Parathyroid adenoma (tissue), 2 donors: ENCODE results near the gene STK10.

Source experiments
- H2AFZ ChIP-seq: fragments of 300-600 bp; sonication (generic); one replicate; pipeline ENCODE4 v1.7.0; 2017; ENCODE audit warnings: antibody characterized with exemption, mild to moderate bottlenecking
- H3K27ac ChIP-seq: fragments of 300-600 bp; sonication (generic); one replicate; pipeline ENCODE4 v1.7.0; 2017
- H3K27me3 ChIP-seq: fragments of 300-600 bp; sonication (generic); one replicate; pipeline ENCODE4 v1.7.0; 2017; ENCODE audit warnings: low read length; ENCODE audit not compliant: control insufficient read depth, insufficient read depth
- H3K36me3 ChIP-seq: fragments of 300-600 bp; sonication (generic); one replicate; pipeline ENCODE4 v1.7.0; 2017; ENCODE audit warnings: low read length; ENCODE audit not compliant: control insufficient read depth, insufficient read depth
- H3K4me1 ChIP-seq: fragments of 300-600 bp; sonication (generic); one replicate; pipeline ENCODE4 v1.7.0; 2017; ENCODE audit warnings: control low read depth
- H3K4me2 ChIP-seq: fragments of 300-600 bp; sonication (generic); one replicate; pipeline ENCODE4 v1.7.0; 2017; ENCODE audit warnings: low read length
- H3K4me3 ChIP-seq: fragments of 300-600 bp; sonication (generic); one replicate; pipeline ENCODE4 v1.7.0; 2017; ENCODE audit warnings: low read depth, low read length
- H3K79me2 ChIP-seq: fragments of 300-600 bp; sonication (generic); one replicate; pipeline ENCODE4 v1.7.0; 2017; ENCODE audit warnings: control low read depth
- H3K9ac ChIP-seq: fragments of 300-600 bp; sonication (generic); one replicate; pipeline ENCODE4 v1.7.0; 2017; ENCODE audit warnings: mild to moderate bottlenecking
- H3K9me3 ChIP-seq: fragments of 300-600 bp; sonication (generic); one replicate; pipeline ENCODE4 v1.7.0; 2017; ENCODE audit warnings: low read length; ENCODE audit not compliant: control insufficient read depth
- TF ChIP-seq, protein P1 (sequence below): fragments of 300-600 bp; sonication (generic); IDR thresholded peaks from one replicate; pipeline ENCODE4 v1.7.0; 2017; ENCODE audit warnings: antibody characterized with exemption, mild to moderate bottlenecking
- donor health status: primary hyperparathyroidism.

The STK10 gene

DNA sequence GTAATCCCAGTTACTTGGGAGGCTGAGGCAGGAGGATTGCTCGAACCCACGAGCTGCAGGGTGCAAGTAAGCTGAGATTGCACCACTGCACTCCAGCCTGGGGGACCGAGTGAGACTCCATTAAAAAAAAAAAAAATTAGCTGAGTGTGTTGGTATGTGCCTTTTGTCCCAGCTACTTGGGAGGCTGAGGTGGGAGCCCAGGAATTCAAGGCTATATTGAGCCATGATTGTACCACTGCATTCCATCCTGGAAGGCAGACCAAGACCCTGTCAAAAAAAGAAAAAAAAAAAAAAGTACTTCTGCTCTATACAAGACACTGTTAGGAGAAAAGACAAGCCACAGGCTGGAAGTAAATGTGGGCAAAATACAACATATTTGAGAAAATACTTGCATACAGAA lies 113.1 kb downstream of the STK10 start:
- no peaks in the 10 kb centered on the region for H3K27me3 ChIP-seq
- H3K36me3 ChIP-seq = no peaks in the 10 kb centered on the region
- no peak overlapping the region for H2AFZ ChIP-seq
- TF ChIP-seq, protein P1, sequence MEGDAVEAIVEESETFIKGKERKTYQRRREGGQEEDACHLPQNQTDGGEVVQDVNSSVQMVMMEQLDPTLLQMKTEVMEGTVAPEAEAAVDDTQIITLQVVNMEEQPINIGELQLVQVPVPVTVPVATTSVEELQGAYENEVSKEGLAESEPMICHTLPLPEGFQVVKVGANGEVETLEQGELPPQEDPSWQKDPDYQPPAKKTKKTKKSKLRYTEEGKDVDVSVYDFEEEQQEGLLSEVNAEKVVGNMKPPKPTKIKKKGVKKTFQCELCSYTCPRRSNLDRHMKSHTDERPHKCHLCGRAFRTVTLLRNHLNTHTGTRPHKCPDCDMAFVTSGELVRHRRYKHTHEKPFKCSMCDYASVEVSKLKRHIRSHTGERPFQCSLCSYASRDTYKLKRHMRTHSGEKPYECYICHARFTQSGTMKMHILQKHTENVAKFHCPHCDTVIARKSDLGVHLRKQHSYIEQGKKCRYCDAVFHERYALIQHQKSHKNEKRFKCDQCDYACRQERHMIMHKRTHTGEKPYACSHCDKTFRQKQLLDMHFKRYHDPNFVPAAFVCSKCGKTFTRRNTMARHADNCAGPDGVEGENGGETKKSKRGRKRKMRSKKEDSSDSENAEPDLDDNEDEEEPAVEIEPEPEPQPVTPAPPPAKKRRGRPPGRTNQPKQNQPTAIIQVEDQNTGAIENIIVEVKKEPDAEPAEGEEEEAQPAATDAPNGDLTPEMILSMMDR = no peak
- H3K79me2 ChIP-seq = no peaks in the 10 kb centered on the region
- no peaks in the 10 kb centered on the region for H3K9me3 ChIP-seq
- H3K9ac ChIP-seq = no peak overlapping the region
- H3K4me3 ChIP-seq = no peak overlapping the region
- H3K4me2 ChIP-seq = no peak overlapping the region
- H3K27ac ChIP-seq = no peak overlapping the region
- no peaks in the 10 kb centered on the region for H3K4me1 ChIP-seq

DNA sequence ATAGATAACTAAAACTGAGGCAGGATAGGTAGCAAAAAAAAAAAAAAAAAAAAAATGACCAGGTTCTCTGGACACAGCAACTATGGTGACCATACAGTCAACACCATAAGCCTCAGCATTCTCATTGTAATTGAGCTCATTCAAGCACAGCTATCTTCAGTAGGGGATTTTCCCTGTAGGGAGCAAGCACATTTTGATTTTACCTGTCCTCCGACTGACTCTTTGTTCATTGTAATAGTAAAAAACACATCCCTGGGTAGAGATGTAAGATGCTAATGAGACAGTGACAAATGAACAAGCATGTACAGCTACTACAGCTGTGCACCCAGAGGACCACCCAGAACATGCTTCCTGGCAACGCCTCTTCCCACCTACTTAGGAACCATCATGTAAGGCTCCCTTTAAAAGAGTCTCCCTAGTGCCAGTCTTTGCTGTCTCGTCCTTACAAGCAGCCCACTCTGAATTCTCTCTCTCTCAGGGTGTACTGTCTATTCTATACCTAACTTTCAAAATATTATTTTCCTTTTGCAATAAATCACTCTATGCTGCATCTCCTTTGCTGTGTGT lies 116.6 kb downstream of the STK10 start:
- no peaks in the 10 kb centered on the region for H3K27me3 ChIP-seq
- no peak overlapping the region for H3K4me3 ChIP-seq
- no peak overlapping the region for H2AFZ ChIP-seq
- H3K79me2 ChIP-seq = no peaks in the 10 kb centered on the region
- no peaks in the 10 kb centered on the region for H3K9me3 ChIP-seq
- H3K36me3 ChIP-seq = no peaks in the 10 kb centered on the region
- H3K4me2 ChIP-seq = no peak overlapping the region
- no peaks in the 10 kb centered on the region for H3K4me1 ChIP-seq
- TF ChIP-seq, protein P1 = no peak
- H3K27ac ChIP-seq = no peak overlapping the region
- no peak overlapping the region for H3K9ac ChIP-seq

DNA sequence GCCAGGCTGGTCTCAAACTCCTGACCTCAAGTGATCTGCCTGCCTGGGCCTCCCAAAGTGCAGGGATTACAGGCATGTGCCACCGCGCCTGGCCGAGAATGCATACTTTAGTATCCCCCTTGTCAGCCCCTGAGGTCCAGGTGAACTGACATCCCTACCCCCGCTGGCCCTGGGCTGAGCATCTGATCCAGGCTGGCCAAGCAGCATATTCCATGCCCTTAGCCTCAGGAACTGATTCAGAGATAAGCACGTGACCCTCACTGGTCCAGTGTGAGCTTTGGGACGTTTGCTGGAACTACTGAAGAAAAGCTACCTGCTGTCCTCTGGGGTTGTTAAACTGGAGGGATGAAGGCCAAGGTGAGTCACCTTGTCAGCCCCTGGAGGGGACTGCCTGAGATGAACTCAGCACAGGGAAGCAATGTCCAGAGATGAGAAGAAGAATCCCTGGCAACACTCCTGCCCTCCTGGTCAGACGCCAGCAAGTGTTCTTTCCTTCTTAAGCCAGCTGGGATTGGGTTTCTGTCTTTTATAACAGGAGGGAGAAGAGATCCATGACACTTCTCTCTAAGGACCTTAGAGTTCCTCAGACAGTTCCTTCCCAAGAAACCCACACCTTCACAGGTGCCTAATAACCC lies 122.5 kb downstream of the STK10 start:
- H3K4me3 ChIP-seq = no peak overlapping the region
- no peaks in the 10 kb centered on the region for H3K9me3 ChIP-seq
- peak overlapping the region; percentile 59 for H2AFZ ChIP-seq
- no peaks in the 10 kb centered on the region for H3K79me2 ChIP-seq
- H3K27ac ChIP-seq = peak overlapping the region; percentile 39
- H3K4me2 ChIP-seq = no peak overlapping the region
- TF ChIP-seq, protein P1 = no peak
- no peak overlapping the region for H3K9ac ChIP-seq
- peaks cover 8% of the 10 kb centered on the region for H3K4me1 ChIP-seq
- no peaks in the 10 kb centered on the region for H3K27me3 ChIP-seq
- no peaks in the 10 kb centered on the region for H3K36me3 ChIP-seq

DNA sequence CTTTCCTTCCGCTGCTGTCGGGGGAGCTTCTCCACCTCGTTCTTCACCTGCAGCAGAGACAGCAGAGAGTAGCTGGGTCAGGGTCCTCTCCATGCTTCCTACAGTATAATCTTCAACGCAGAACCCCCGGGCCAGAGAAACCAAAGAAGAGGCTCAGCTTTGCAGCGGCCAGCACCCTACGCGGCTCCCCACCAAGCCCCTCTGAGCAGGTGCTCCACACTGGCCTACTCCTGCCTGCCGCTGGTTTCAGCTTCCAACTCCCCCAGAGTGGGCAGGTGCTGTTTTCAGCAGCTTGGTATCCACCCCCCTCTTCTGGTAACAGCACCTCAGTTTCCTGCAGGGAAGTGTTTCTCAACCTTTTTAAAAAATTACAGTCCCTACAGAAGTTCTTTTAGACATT lies 123.3 kb downstream of the STK10 start:
- no peaks in the 10 kb centered on the region for H3K27me3 ChIP-seq
- no peak overlapping the region for H3K9ac ChIP-seq
- no peaks in the 10 kb centered on the region for H3K79me2 ChIP-seq
- no peaks in the 10 kb centered on the region for H3K9me3 ChIP-seq
- H2AFZ ChIP-seq = no peak overlapping the region
- no peak overlapping the region for H3K27ac ChIP-seq
- no peak overlapping the region for H3K4me2 ChIP-seq
- H3K4me3 ChIP-seq = no peak overlapping the region
- H3K4me1 ChIP-seq = peaks cover 8% of the 10 kb centered on the region
- no peaks in the 10 kb centered on the region for H3K36me3 ChIP-seq
- TF ChIP-seq, protein P1 = no peak

DNA sequence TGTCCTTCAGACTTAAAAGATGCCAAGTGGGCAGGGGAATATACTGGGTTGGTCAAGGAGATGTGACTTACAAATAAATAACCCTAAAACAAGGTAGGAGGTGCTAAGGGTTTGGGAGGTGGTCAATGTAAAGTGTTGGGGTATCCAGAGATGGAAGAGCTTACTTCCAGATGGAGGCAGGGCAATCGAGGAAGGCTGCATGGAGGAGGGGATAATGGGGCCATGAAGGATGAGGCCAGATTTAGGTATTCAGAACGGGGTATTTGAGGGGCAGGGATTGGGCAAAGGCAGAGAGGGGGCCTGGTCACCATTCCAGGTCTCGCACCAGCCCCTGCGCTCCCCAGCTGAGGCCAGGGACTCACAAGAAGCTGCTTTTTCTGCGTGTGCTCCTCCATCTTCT lies 123.7 kb downstream of the STK10 start:
- peaks cover 8% of the 10 kb centered on the region for H3K4me1 ChIP-seq
- H2AFZ ChIP-seq = no peak overlapping the region
- no peak overlapping the region for H3K9ac ChIP-seq
- TF ChIP-seq, protein P1 = no peak
- no peaks in the 10 kb centered on the region for H3K9me3 ChIP-seq
- no peak overlapping the region for H3K4me3 ChIP-seq
- H3K79me2 ChIP-seq = no peaks in the 10 kb centered on the region
- no peak overlapping the region for H3K27ac ChIP-seq
- H3K27me3 ChIP-seq = no peaks in the 10 kb centered on the region
- H3K36me3 ChIP-seq = no peaks in the 10 kb centered on the region
- no peak overlapping the region for H3K4me2 ChIP-seq
